NT2/D1 (cell line): ENCODE results near the gene A1BG.

ENCODE experiments used
- SUZ12 ChIP-seq: IDR thresholded peaks from 2 replicates; pipeline ENCODE4 v1.6.1; 2011; ENCODE audit not compliant: insufficient read length, insufficient read depth; ENCODE audit errors: extremely low read depth
- YY1 ChIP-seq: IDR thresholded peaks from 2 replicates; pipeline ENCODE4 v1.6.1; 2011; ENCODE audit not compliant: insufficient read length, insufficient read depth
- ZNF274 ChIP-seq: IDR thresholded peaks from 2 replicates; pipeline ENCODE4 v1.6.1; 2011; ENCODE audit warnings: mild to moderate bottlenecking, low read depth, low read length

GRCh38 chr19:58393725-58394033 lies 40.4 kb upstream of the A1BG start:
- TF ChIP-seq ZNF274: no peak
- TF ChIP-seq YY1: no peak
- no peak for TF ChIP-seq SUZ12
